Measurements from ENCODE around the gene ONECUT3. TPM values are rescaled to one million over a fixed set of nuclear protein-coding genes. Genes with fewer than 3 reads are reported as not detected.

Gene ONECUT3
- total and polyA plus RNA-seq, 10 of the 15 experiments (the other 5 are each of a cell fraction or from before 2014, with no cell fraction given), result not detected

MicroRNA genes within 50 kb of the gene (microRNA counts, 767-probe panel; counts per million panel counts)
- microRNA hsa-miR-1909-3p, result 1,438 counts per million, percentile 53 among the panel's probes with 10 or more counts

Small RNA genes within 50 kb of the gene (microRNA-seq; reads per million reads assigned to microRNA genes)
- 4.3 reads per million, percentile 26 among the genes with 10 or more reads in this experiment for gene MIR1909

Small RNA genes within 50 kb of the gene (small RNA-seq; reads per million reads assigned to genes)
- not detected for gene RF00017

Other genes starting within 250 kb of the ONECUT3 start
Only the 7 nearest of the 13 such genes appear.
- gene UQCR11, start 148.0 kb upstream of the ONECUT3 start, total RNA-seq (2014; rRNA removed), result 107 and 113 TPM in 2 replicates
- 28.6 and 30.2 TPM in 2 replicates for gene UQCR11, start 148.0 kb upstream of the ONECUT3 start, total RNA-seq (2014; rRNA removed; fragmentation: Illumina TruSeq; extraction: Trizol)
- gene UQCR11, start 148.0 kb upstream of the ONECUT3 start, total RNA-seq (2021), result 223 and 247 TPM in 2 replicates
- gene UQCR11, start 148.0 kb upstream of the ONECUT3 start, polyA plus RNA-seq (2011; rRNA removed), result 191 and 219 TPM in 2 replicates
- 15.8 and 29.0 TPM in 2 replicates for gene UQCR11, start 148.0 kb upstream of the ONECUT3 start, polyA plus RNA-seq (2014; fragmentation: Illumina TruSeq; extraction: Trizol)
- gene UQCR11, start 148.0 kb upstream of the ONECUT3 start, polyA plus RNA-seq (2014; fragmentation: Nextera tagmentation; extraction: Ambion mirVana), result 100 to 1,000 TPM; 166 to 418 TPM
- 146 and 157 TPM in 2 replicates for gene UQCR11, start 148.0 kb upstream of the ONECUT3 start, polyA plus RNA-seq (2014; rRNA removed)
- gene UQCR11, start 148.0 kb upstream of the ONECUT3 start, polyA plus RNA-seq (2016; fragmentation: Nextera tagmentation; extraction: Ambion mirVana), result 100 to 1,000 TPM; 520 to 586 TPM
- gene TCF3, start 100.9 kb upstream of the ONECUT3 start, total RNA-seq (2014; rRNA removed), result 147 and 165 TPM in 2 replicates
- 65.3 and 81.4 TPM in 2 replicates for gene TCF3, start 100.9 kb upstream of the ONECUT3 start, total RNA-seq (2014; rRNA removed; fragmentation: Illumina TruSeq; extraction: Trizol)
- gene TCF3, start 100.9 kb upstream of the ONECUT3 start, total RNA-seq (2021), result 262 and 282 TPM in 2 replicates
- 52.4 and 65.0 TPM in 2 replicates for gene TCF3, start 100.9 kb upstream of the ONECUT3 start, polyA plus RNA-seq (2011; rRNA removed)
- 32.7 and 76.5 TPM in 2 replicates for gene TCF3, start 100.9 kb upstream of the ONECUT3 start, polyA plus RNA-seq (2014; fragmentation: Illumina TruSeq; extraction: Trizol)
- 10 to 100 TPM in 1 of 2 experiments, 1 to 10 TPM in 1; 6.7 to 24.0 TPM for gene TCF3, start 100.9 kb upstream of the ONECUT3 start, polyA plus RNA-seq (2014; fragmentation: Nextera tagmentation; extraction: Ambion mirVana)
- gene TCF3, start 100.9 kb upstream of the ONECUT3 start, polyA plus RNA-seq (2014; rRNA removed), result 191 and 239 TPM in 2 replicates
- 10 to 100 TPM; 50.6 to 58.3 TPM for gene TCF3, start 100.9 kb upstream of the ONECUT3 start, polyA plus RNA-seq (2016; fragmentation: Nextera tagmentation; extraction: Ambion mirVana)
- 0.38 and 0.51 TPM in 2 replicates for gene ATP8B3, start 58.8 kb downstream of the ONECUT3 start, total RNA-seq (2014; rRNA removed)
- 0.36 and 0.74 TPM in 2 replicates for gene ATP8B3, start 58.8 kb downstream of the ONECUT3 start, total RNA-seq (2014; rRNA removed; fragmentation: Illumina TruSeq; extraction: Trizol)
- 1.0 and 1.7 TPM in 2 replicates for gene ATP8B3, start 58.8 kb downstream of the ONECUT3 start, total RNA-seq (2021)
- 0.86 and 1.6 TPM in 2 replicates for gene ATP8B3, start 58.8 kb downstream of the ONECUT3 start, polyA plus RNA-seq (2011; rRNA removed)
- gene ATP8B3, start 58.8 kb downstream of the ONECUT3 start, polyA plus RNA-seq (2014; fragmentation: Illumina TruSeq; extraction: Trizol), result 0.43 and 0.48 TPM in 2 replicates
- gene ATP8B3, start 58.8 kb downstream of the ONECUT3 start, polyA plus RNA-seq (2014; fragmentation: Nextera tagmentation; extraction: Ambion mirVana), result under 1 TPM; 0.13 to 0.34 TPM
- 0.76 and 1.3 TPM in 2 replicates for gene ATP8B3, start 58.8 kb downstream of the ONECUT3 start, polyA plus RNA-seq (2014; rRNA removed)
- 1 to 10 TPM in 1 of 2 experiments, under 1 TPM in 1; 0.54 to 1.0 TPM for gene ATP8B3, start 58.8 kb downstream of the ONECUT3 start, polyA plus RNA-seq (2016; fragmentation: Nextera tagmentation; extraction: Ambion mirVana)
- gene REXO1, start 95.0 kb downstream of the ONECUT3 start, total RNA-seq (2014; rRNA removed), result 5.2 and 11.7 TPM in 2 replicates
- gene REXO1, start 95.0 kb downstream of the ONECUT3 start, total RNA-seq (2014; rRNA removed; fragmentation: Illumina TruSeq; extraction: Trizol), result 6.4 and 8.5 TPM in 2 replicates
- 38.1 and 45.2 TPM in 2 replicates for gene REXO1, start 95.0 kb downstream of the ONECUT3 start, total RNA-seq (2021)
- gene REXO1, start 95.0 kb downstream of the ONECUT3 start, polyA plus RNA-seq (2011; rRNA removed), result 2.7 and 9.5 TPM in 2 replicates
- gene REXO1, start 95.0 kb downstream of the ONECUT3 start, polyA plus RNA-seq (2014; fragmentation: Illumina TruSeq; extraction: Trizol), result 4.0 and 8.2 TPM in 2 replicates
- under 1 TPM; 0.03 to 0.64 TPM for gene REXO1, start 95.0 kb downstream of the ONECUT3 start, polyA plus RNA-seq (2014; fragmentation: Nextera tagmentation; extraction: Ambion mirVana)
- 31.3 and 38.2 TPM in 2 replicates for gene REXO1, start 95.0 kb downstream of the ONECUT3 start, polyA plus RNA-seq (2014; rRNA removed)
- 1 to 10 TPM; 3.7 to 8.4 TPM for gene REXO1, start 95.0 kb downstream of the ONECUT3 start, polyA plus RNA-seq (2016; fragmentation: Nextera tagmentation; extraction: Ambion mirVana)
- gene KLF16, start 110.1 kb downstream of the ONECUT3 start, total RNA-seq (2014; rRNA removed), result 5.4 and 6.2 TPM in 2 replicates
- 2.2 and 2.6 TPM in 2 replicates for gene KLF16, start 110.1 kb downstream of the ONECUT3 start, total RNA-seq (2014; rRNA removed; fragmentation: Illumina TruSeq; extraction: Trizol)
- 37.6 and 41.2 TPM in 2 replicates for gene KLF16, start 110.1 kb downstream of the ONECUT3 start, total RNA-seq (2021)
- 0.89 and 1.6 TPM in 2 replicates for gene KLF16, start 110.1 kb downstream of the ONECUT3 start, polyA plus RNA-seq (2011; rRNA removed)
- 0.57 and 2.6 TPM in 2 replicates for gene KLF16, start 110.1 kb downstream of the ONECUT3 start, polyA plus RNA-seq (2014; fragmentation: Illumina TruSeq; extraction: Trizol)
- gene KLF16, start 110.1 kb downstream of the ONECUT3 start, polyA plus RNA-seq (2014; fragmentation: Nextera tagmentation; extraction: Ambion mirVana), result under 1 TPM; 0.03 to 0.24 TPM
- gene KLF16, start 110.1 kb downstream of the ONECUT3 start, polyA plus RNA-seq (2014; rRNA removed), result 13.4 and 13.7 TPM in 2 replicates
- gene KLF16, start 110.1 kb downstream of the ONECUT3 start, polyA plus RNA-seq (2016; fragmentation: Nextera tagmentation; extraction: Ambion mirVana), result 1 to 10 TPM; 2.1 to 2.5 TPM
- gene ABHD17A, start 132.0 kb downstream of the ONECUT3 start, total RNA-seq (2014; rRNA removed), result 109 and 126 TPM in 2 replicates
- 5.6 and 7.0 TPM in 2 replicates for gene ABHD17A, start 132.0 kb downstream of the ONECUT3 start, total RNA-seq (2014; rRNA removed; fragmentation: Illumina TruSeq; extraction: Trizol)
- 72.6 and 77.6 TPM in 2 replicates for gene ABHD17A, start 132.0 kb downstream of the ONECUT3 start, total RNA-seq (2021)
- gene ABHD17A, start 132.0 kb downstream of the ONECUT3 start, polyA plus RNA-seq (2011; rRNA removed), result 7.7 and 25.3 TPM in 2 replicates
- gene ABHD17A, start 132.0 kb downstream of the ONECUT3 start, polyA plus RNA-seq (2014; fragmentation: Illumina TruSeq; extraction: Trizol), result 0.87 and 2.5 TPM in 2 replicates
- gene ABHD17A, start 132.0 kb downstream of the ONECUT3 start, polyA plus RNA-seq (2014; fragmentation: Nextera tagmentation; extraction: Ambion mirVana), result under 1 TPM in 1 of 2 experiments, not detected in 1; 0.13 TPM
- 84.5 and 105 TPM in 2 replicates for gene ABHD17A, start 132.0 kb downstream of the ONECUT3 start, polyA plus RNA-seq (2014; rRNA removed)
- gene ABHD17A, start 132.0 kb downstream of the ONECUT3 start, polyA plus RNA-seq (2016; fragmentation: Nextera tagmentation; extraction: Ambion mirVana), result 10 to 100 TPM; 28.8 to 45.7 TPM
- gene ADAT3, start 151.9 kb downstream of the ONECUT3 start, total RNA-seq (2014; rRNA removed), result 3.8 and 5.6 TPM in 2 replicates
- gene ADAT3, start 151.9 kb downstream of the ONECUT3 start, total RNA-seq (2014; rRNA removed; fragmentation: Illumina TruSeq; extraction: Trizol), result 0.27 TPM in 1 of 2 replicates, not detected in the other
- gene ADAT3, start 151.9 kb downstream of the ONECUT3 start, total RNA-seq (2021), result 11.6 and 11.8 TPM in 2 replicates
- gene ADAT3, start 151.9 kb downstream of the ONECUT3 start, polyA plus RNA-seq (2011; rRNA removed), result 0.13 and 0.46 TPM in 2 replicates
- not detected in 2 replicates for gene ADAT3, start 151.9 kb downstream of the ONECUT3 start, polyA plus RNA-seq (2014; fragmentation: Illumina TruSeq; extraction: Trizol)
- gene ADAT3, start 151.9 kb downstream of the ONECUT3 start, polyA plus RNA-seq (2014; fragmentation: Nextera tagmentation; extraction: Ambion mirVana), result not detected
- 11.0 and 13.2 TPM in 2 replicates for gene ADAT3, start 151.9 kb downstream of the ONECUT3 start, polyA plus RNA-seq (2014; rRNA removed)
- 1 to 10 TPM; 7.7 to 8.9 TPM for gene ADAT3, start 151.9 kb downstream of the ONECUT3 start, polyA plus RNA-seq (2016; fragmentation: Nextera tagmentation; extraction: Ambion mirVana)